Liver (tissue), 9 donors: ENCODE measurements around the gene KCNMA1. TPM values are rescaled to one million over a fixed set of nuclear protein-coding genes. Genes with fewer than 3 reads are reported as not detected.

ENCODE experiments used
- DNase-seq: peaks from one replicate; pipeline ENCODE4 v3.0.0-alpha.2; 2017; ENCODE audit warnings: low spot score
- H3K27ac ChIP-seq, 2 donors: one replicate each; pipeline ENCODE4 v1.7.0; 2013; ENCODE audit warnings: inconsistent platforms in 2 of 2, low read length in 2 of 2, control low read depth in 1 of 2, low read depth in 1 of 2, mild to moderate bottlenecking in 1 of 2
- H3K27me3 ChIP-seq, 4 donors: one replicate each; pipeline versions ENCODE4 v1.6.1 to v1.7.0; 2013; ENCODE audit warnings: low read length in 3 of 4, inconsistent platforms in 1 of 4, mild to moderate bottlenecking in 1 of 4, moderate library complexity in 1 of 4; ENCODE audit not compliant: control insufficient read depth in 4 of 4, insufficient read depth in 4 of 4
- H3K36me3 ChIP-seq, 4 donors: one replicate each; pipeline versions ENCODE4 v1.6.1 to v1.7.0; 2013; ENCODE audit warnings: low read length in 3 of 4, mild to moderate bottlenecking in 3 of 4, low read depth in 1 of 4, moderate library complexity in 1 of 4; ENCODE audit not compliant: control insufficient read depth in 4 of 4, insufficient read depth in 3 of 4
- H3K4me1 ChIP-seq, 4 donors: one replicate each; pipeline versions ENCODE4 v1.6.1 to v1.7.0; 2013; ENCODE audit warnings: low read length in 3 of 4, mild to moderate bottlenecking in 3 of 4, moderate library complexity in 1 of 4; ENCODE audit not compliant: control insufficient read depth in 4 of 4, insufficient read depth in 4 of 4
- H3K4me3 ChIP-seq, 3 donors: one replicate each; pipeline versions ENCODE4 v1.6.1 to v1.7.0; 2013; ENCODE audit warnings: low read length in 3 of 3, control low read depth in 1 of 3, low read depth in 1 of 3, mild to moderate bottlenecking in 1 of 3
- H3K9ac ChIP-seq, 2 donors: one replicate each; pipeline ENCODE4 v1.7.0; 2013; ENCODE audit warnings: low read length in 2 of 2, mild to moderate bottlenecking in 2 of 2, moderate library complexity in 2 of 2, control low read depth in 1 of 2, low read depth in 1 of 2
- H3K9me3 ChIP-seq, 4 donors: one replicate each; pipeline versions ENCODE4 v1.6.1 to v1.7.0; 2013; ENCODE audit warnings: low read length in 3 of 4; ENCODE audit not compliant: control insufficient read depth in 4 of 4
- EGR1 ChIP-seq, 2 donors: IDR thresholded peaks; 2 replicates each; pipeline ENCODE4 v1.6.1; 2016 to 2018; ENCODE audit warnings: antibody characterized with exemption in 2 of 2, low read depth in 2 of 2
- GABPA ChIP-seq, 2 donors: IDR thresholded peaks in 1 of 2; conservative IDR thresholded peaks in 1 of 2; 2 replicates each; pipeline ENCODE4 v1.6.1; 2016; ENCODE audit warnings: antibody characterized with exemption in 2 of 2, mild to moderate bottlenecking in 1 of 2, moderate library complexity in 1 of 2
- HNF4A ChIP-seq, 2 donors: conservative IDR thresholded peaks; 2 replicates each; pipeline ENCODE4 v1.6.1; 2016; ENCODE audit warnings: antibody characterized with exemption in 2 of 2, mild to moderate bottlenecking in 2 of 2
- HNF4G ChIP-seq: IDR thresholded peaks from 2 replicates; pipeline ENCODE4 v1.6.1; 2016; ENCODE audit warnings: antibody characterized with exemption
- JUND ChIP-seq, 2 donors: IDR thresholded peaks; 2 replicates each; pipeline ENCODE4 v1.6.1; 2016; ENCODE audit warnings: antibody characterized with exemption in 2 of 2
- RAD21 ChIP-seq, 2 donors: IDR thresholded peaks; 2 replicates each; pipeline ENCODE4 v1.6.1; 2016; ENCODE audit warnings: antibody characterized with exemption in 2 of 2, mild to moderate bottlenecking in 2 of 2
- RXRA ChIP-seq, 2 donors: IDR thresholded peaks; 2 replicates each; pipeline ENCODE4 v1.6.1; 2017 to 2018; ENCODE audit warnings: antibody characterized with exemption in 2 of 2, mild to moderate bottlenecking in 1 of 2
- SP1 ChIP-seq: IDR thresholded peaks from 2 replicates; pipeline ENCODE4 v1.6.1; 2018; ENCODE audit warnings: antibody characterized with exemption, mild to moderate bottlenecking
- TAF1 ChIP-seq: conservative IDR thresholded peaks from 2 replicates; pipeline ENCODE4 v1.6.1; 2016; ENCODE audit warnings: antibody characterized with exemption, mild to moderate bottlenecking
- YY1 ChIP-seq: IDR thresholded peaks from 2 replicates; pipeline ENCODE4 v1.6.1; 2016; ENCODE audit warnings: antibody characterized with exemption, mild to moderate bottlenecking
- WGBS: extraction: QIAGEN DNeasy Blood & Tissue Kit; methylation state at CpG from one replicate; pipeline ENCODE4 v1.1.7; 2013; 5-methylcytosine and 5-hydroxymethylcytosine counted together
- polyA plus RNA-seq, 2 donors: library from polyadenylated mRNA; stranded (reverse) in 1 of 2; unstranded in 1 of 2; fragments of 200-250 nt in 1 of 2; fragments of >200 nt in 1 of 2; fragmentation: Nextera tagmentation in 1 of 2; extraction: Ambion mirVana in 1 of 2; gene quantifications; one replicate each; pipeline versions ENCODE4 v1.2.1 to v1.2.3, GENCODE V29; 2013 to 2015
- total RNA-seq, 2 donors: library from RNA; depleted of rRNA; stranded (reverse); fragments of >200 nt; gene quantifications; one replicate each; pipeline ENCODE4 v1.2.3, GENCODE V29; 2014
- TF ChIP-seq, protein P1 (sequence below): IDR thresholded peaks from 2 replicates; pipeline ENCODE4 v1.6.1; 2016; ENCODE audit warnings: antibody characterized with exemption
- TF ChIP-seq, protein P2 (sequence below): fragments of 150-350 bp; IDR thresholded peaks from 2 replicates; pipeline ENCODE4 v1.5.1; 2017; ENCODE audit warnings: improper control_type of control experiment, low read depth, low read length; ENCODE audit not compliant: missing input control
- TF ChIP-seq, protein P3 (sequence below): IDR thresholded peaks from 2 replicates; pipeline ENCODE4 v1.6.1; 2016; ENCODE audit warnings: antibody characterized with exemption, mild to moderate bottlenecking
- TF ChIP-seq, protein P4 (sequence below): IDR thresholded peaks from 2 replicates; pipeline ENCODE4 v1.6.1; 2016; ENCODE audit warnings: antibody characterized with exemption
- TF ChIP-seq, protein P5 (sequence below): IDR thresholded peaks from 2 replicates; pipeline ENCODE4 v1.6.1; 2016; ENCODE audit warnings: antibody characterized with exemption
- donor health status: healthy.
- donor health status: healthy.
- donor health status: healthy.
- donor health status: healthy.
- donor health status: healthy.

Gene KCNMA1
- total and polyA plus RNA-seq, 4 donors = 2.5 to 9.7 (median 4.7) TPM

DNA sequence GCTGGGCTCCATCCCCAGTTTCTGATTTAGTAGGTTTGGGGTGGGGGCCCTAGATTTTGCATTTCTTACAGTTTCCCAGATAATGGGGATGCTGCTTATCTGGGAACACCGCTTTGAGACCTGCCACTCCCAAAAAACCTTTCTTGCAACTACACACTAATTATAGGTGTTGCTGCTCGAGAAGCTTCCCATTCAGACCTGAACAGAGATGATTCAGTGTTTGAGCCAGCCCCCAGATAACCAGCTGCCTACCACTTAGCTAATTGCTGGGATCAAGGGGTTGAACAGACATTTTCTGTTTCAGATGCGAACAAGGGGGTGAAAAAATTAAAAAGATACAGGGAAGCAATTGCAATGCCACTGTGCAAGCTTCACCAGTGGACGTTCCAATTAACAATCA, 448.5 kb downstream of the KCNMA1 start:
- Histone ChIP-seq H3K4me1 (peaks cover 0 to 17% (median 13%) of the 10 kb centered on the region in 4 donors), H3K27me3 (no peaks in the 10 kb centered on the region), H3K36me3 (no peaks in the 10 kb centered on the region), H3K27ac (no peak overlapping the region), H3K9me3 (no peaks in the 10 kb centered on the region), H3K4me3 (no peak overlapping the region), H3K9ac (no peak overlapping the region)
- TF ChIP-seq GABPA (IDR thresholded peaks at IDR 0.05 in 1 of 2, conservative IDR thresholded peaks at IDR 0.05 in 1 of 2) = no peak
- no peak for TF ChIP-seq RAD21 (IDR thresholded peaks at IDR 0.05)
- no peak for TF ChIP-seq JUND (IDR thresholded peaks at IDR 0.05)
- TF ChIP-seq YY1 = no peak
- no peak for TF ChIP-seq SP1
- TF ChIP-seq, protein P1, sequence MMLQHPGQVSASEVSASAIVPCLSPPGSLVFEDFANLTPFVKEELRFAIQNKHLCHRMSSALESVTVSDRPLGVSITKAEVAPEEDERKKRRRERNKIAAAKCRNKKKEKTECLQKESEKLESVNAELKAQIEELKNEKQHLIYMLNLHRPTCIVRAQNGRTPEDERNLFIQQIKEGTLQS = no peak
- TF ChIP-seq EGR1 (IDR thresholded peaks at IDR 0.05; ENCODE audit: low read depth in 2 of 2) = no peak
- no peak for TF ChIP-seq HNF4A (conservative IDR thresholded peaks at IDR 0.05)
- TF ChIP-seq TAF1 = no peak
- TF ChIP-seq, protein P2, sequence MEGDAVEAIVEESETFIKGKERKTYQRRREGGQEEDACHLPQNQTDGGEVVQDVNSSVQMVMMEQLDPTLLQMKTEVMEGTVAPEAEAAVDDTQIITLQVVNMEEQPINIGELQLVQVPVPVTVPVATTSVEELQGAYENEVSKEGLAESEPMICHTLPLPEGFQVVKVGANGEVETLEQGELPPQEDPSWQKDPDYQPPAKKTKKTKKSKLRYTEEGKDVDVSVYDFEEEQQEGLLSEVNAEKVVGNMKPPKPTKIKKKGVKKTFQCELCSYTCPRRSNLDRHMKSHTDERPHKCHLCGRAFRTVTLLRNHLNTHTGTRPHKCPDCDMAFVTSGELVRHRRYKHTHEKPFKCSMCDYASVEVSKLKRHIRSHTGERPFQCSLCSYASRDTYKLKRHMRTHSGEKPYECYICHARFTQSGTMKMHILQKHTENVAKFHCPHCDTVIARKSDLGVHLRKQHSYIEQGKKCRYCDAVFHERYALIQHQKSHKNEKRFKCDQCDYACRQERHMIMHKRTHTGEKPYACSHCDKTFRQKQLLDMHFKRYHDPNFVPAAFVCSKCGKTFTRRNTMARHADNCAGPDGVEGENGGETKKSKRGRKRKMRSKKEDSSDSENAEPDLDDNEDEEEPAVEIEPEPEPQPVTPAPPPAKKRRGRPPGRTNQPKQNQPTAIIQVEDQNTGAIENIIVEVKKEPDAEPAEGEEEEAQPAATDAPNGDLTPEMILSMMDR = no peak
- TF ChIP-seq, protein P3, sequence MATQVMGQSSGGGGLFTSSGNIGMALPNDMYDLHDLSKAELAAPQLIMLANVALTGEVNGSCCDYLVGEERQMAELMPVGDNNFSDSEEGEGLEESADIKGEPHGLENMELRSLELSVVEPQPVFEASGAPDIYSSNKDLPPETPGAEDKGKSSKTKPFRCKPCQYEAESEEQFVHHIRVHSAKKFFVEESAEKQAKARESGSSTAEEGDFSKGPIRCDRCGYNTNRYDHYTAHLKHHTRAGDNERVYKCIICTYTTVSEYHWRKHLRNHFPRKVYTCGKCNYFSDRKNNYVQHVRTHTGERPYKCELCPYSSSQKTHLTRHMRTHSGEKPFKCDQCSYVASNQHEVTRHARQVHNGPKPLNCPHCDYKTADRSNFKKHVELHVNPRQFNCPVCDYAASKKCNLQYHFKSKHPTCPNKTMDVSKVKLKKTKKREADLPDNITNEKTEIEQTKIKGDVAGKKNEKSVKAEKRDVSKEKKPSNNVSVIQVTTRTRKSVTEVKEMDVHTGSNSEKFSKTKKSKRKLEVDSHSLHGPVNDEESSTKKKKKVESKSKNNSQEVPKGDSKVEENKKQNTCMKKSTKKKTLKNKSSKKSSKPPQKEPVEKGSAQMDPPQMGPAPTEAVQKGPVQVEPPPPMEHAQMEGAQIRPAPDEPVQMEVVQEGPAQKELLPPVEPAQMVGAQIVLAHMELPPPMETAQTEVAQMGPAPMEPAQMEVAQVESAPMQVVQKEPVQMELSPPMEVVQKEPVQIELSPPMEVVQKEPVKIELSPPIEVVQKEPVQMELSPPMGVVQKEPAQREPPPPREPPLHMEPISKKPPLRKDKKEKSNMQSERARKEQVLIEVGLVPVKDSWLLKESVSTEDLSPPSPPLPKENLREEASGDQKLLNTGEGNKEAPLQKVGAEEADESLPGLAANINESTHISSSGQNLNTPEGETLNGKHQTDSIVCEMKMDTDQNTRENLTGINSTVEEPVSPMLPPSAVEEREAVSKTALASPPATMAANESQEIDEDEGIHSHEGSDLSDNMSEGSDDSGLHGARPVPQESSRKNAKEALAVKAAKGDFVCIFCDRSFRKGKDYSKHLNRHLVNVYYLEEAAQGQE = no peak
- no peak for TF ChIP-seq RXRA (IDR thresholded peaks at IDR 0.05)
- TF ChIP-seq, protein P4, sequence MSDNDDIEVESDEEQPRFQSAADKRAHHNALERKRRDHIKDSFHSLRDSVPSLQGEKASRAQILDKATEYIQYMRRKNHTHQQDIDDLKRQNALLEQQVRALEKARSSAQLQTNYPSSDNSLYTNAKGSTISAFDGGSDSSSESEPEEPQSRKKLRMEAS = no peak
- WGBS = 93% methylated on average over 4 of the region's 4 CpGs
- no peak for DNase-seq

DNA sequence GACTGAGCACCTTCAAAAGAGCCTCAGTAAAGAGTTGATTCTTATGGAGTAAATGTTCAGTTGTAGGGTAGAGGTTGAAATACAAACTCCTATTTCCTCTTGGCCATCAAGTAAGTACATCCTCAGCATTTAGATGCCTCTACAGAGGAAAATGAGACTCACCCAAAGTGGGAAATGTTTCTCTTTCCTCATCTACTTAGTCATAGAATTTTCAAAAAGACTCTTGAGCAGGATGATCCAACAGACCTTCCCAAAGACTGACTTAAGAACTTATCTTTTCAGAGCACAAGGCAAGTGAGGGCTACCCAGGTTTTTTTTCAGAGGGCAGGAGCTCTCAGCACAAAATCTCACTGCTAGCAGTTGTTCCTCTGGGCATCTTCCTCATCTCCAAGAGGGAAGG, 449.1 kb downstream of the KCNMA1 start:
- DNase-seq = no peak
- no peak overlapping the region for H3K4me3 ChIP-seq
- no peak overlapping the region for H3K27ac ChIP-seq
- H3K4me1 ChIP-seq = peaks cover 0 to 17% (median 13%) of the 10 kb centered on the region in 4 donors
- H3K27me3 ChIP-seq = no peaks in the 10 kb centered on the region
- no peaks in the 10 kb centered on the region for H3K36me3 ChIP-seq
- TF ChIP-seq JUND (IDR thresholded peaks at IDR 0.05) (no peak), HNF4A (conservative IDR thresholded peaks at IDR 0.05) (no peak), HNF4G (no peak), RXRA (IDR thresholded peaks at IDR 0.05) (no peak), GABPA (IDR thresholded peaks at IDR 0.05 in 1 of 2, conservative IDR thresholded peaks at IDR 0.05 in 1 of 2) (no peak), RAD21 (IDR thresholded peaks at IDR 0.05) (no peak), EGR1 (IDR thresholded peaks at IDR 0.05; ENCODE audit: low read depth in 2 of 2) (no peak)
- TF ChIP-seq, protein P2 = no peak
- TF ChIP-seq, protein P5, sequence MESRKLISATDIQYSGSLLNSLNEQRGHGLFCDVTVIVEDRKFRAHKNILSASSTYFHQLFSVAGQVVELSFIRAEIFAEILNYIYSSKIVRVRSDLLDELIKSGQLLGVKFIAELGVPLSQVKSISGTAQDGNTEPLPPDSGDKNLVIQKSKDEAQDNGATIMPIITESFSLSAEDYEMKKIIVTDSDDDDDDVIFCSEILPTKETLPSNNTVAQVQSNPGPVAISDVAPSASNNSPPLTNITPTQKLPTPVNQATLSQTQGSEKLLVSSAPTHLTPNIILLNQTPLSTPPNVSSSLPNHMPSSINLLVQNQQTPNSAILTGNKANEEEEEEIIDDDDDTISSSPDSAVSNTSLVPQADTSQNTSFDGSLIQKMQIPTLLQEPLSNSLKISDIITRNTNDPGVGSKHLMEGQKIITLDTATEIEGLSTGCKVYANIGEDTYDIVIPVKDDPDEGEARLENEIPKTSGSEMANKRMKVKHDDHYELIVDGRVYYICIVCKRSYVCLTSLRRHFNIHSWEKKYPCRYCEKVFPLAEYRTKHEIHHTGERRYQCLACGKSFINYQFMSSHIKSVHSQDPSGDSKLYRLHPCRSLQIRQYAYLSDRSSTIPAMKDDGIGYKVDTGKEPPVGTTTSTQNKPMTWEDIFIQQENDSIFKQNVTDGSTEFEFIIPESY = no peak
- TF ChIP-seq, protein P1 = no peak
- TF ChIP-seq, protein P3 = no peak
- H3K9ac ChIP-seq = no peak overlapping the region
- H3K9me3 ChIP-seq = no peaks in the 10 kb centered on the region
